Mucosa of gallbladder (tissue), 1 donor: ENCODE measurements around the gene MEX3A. TPM values are rescaled to one million over a fixed set of nuclear protein-coding genes. Genes with fewer than 3 reads are reported as not detected.
"Not testable (repeated sequence)": the region's sequence is repeated elsewhere in the genome, so short reads cannot be mapped to it uniquely, and the experiment has no call there.

Experiments
- DNase-seq: peaks from one replicate; pipeline ENCODE4 v3.0.0-alpha.2; 2020; ENCODE audit warnings: low spot score
- total RNA-seq: library from RNA; stranded (reverse); gene quantifications from one replicate; pipeline ENCODE4 v1.2.1, GENCODE V29; 2021
- donor health status: DM: no; HTN: no; CAD: no.

The MEX3A gene
- total RNA-seq, 1 donor from 2014 or later: 1.4 TPM

DNA sequence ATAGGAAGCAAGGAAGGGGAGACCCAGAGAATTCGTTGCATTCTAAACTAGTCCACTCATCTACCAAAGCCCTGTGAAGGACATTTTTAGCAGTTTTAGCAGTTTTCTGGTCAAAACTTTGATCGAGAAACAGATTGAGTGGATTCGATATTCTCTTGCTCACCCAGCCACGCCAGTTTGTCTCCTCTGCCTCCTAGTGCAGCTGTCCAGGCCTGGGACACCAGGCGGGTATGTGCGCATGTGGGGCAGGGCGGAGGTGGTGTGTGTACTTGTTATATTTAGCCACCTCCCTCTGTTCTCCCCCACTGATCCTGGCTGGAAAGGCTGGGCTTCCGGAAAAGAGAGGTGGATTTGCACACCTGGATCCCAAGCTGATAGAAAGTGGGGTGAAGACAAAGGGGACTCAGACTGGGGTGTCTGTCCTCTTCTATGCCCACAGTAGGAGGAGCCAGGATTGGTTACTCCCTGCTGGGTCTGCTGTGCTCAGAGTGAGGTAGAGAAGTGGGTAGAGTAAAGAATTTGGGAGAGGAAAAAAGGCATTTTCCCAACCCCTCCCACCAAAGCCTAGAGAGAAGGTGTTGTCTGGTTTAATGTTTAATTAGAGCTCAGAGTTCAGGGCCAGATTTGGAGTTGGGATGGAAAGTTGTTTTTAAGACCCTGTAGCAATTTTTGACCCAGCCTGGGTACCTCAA, 36.1 kb upstream of the MEX3A start:
- no peak for DNase-seq

DNA sequence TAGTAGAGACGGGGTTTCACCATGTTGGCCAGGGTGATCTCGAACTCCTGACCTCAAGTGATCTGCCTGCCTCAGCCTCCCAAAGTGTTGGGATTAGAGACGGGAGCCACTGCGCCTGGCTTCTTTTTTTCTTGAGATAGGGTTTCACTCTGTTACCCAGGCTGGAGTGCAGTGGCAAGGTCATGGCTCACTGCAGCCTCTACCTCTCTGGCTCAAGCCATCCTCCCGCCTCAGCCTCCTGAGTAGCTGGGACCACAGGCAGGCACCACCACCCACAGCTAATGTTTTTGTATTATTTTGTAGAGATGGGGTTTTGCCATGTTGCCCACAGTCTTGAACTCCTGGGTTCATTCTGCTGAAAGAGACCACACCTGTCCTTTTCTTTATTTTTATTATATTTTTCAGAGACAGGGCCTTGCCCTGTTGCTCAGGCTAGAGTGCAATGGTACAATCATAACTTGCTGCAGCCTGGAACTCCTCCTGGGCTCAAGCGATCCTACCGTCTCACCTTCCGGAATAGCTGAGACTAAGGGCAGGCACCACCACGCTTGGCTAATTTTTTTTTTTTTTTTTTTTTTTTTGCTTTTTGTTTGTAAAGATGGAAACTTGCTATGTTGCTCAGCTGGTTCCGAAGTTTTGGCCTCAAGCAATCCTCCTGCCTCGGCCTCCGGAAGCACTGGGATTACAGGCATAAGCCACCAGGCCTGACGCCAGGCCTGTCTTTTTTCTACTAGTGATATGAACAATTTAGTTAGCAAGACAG, 35.3 kb upstream of the MEX3A start:
- DNase-seq: no peak

DNA sequence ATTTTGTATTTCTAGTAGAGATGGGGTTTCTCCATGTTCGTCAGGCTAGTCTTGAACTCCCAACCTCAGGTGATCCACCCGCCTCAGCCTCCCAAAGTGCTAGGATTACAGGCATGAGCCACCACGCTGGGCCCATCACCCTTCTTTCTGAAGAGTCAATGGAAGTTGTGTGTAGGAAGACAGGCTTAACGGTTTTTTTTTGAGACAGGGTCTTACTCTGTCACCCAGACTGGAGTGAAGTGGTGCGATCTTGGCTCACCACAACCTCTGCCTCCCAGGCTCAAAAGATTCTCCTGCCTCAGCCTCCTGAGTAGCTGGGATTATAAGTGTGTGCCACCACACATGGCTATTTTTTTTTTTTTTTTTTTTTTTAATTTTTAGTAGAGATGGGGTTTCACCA, 34.5 kb upstream of the MEX3A start:
- not testable (repeated sequence) for DNase-seq

DNA sequence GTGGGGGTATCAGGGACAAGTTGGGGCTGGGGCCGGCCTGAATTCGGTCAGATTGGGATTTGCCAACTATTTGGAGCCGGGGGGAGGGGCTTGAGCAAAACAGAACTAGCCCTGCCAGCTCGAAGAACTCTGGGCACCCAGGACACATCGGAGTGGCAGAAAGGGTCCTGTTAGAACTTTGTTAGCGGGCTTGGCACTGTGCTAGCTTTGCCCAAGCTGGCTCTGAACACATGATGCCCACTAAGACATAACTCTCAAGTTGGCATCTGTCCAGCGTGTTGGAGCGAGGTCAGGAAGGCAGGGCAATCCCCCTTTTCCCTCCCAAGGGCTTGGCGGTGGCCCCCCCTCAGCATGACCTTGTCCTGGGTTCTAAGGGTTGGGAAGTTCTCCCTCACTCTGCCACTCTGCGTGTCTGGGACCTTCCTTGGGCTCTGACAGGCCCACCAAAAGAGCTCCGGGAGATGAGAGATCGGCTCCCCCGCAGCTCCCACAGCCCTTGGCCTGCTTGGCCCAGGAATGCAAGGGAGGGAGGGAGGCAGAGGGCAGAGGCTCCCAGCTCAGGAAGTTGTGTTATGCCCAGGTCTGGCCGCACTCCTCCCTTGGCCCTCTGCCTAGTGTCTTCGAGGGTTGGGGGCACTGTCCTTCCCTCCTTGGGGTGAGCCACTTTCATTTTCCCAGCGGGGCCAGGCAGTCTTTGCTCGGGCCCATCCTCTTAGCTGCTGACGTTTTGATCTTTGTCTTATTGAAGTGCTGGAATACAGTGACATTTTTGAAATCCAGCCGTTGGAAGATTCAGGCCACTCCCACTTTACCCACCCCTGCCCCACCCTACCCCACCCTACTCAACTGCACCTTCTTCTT, 33.5 kb upstream of the MEX3A start:
- peak; percentile 53 for DNase-seq

DNA sequence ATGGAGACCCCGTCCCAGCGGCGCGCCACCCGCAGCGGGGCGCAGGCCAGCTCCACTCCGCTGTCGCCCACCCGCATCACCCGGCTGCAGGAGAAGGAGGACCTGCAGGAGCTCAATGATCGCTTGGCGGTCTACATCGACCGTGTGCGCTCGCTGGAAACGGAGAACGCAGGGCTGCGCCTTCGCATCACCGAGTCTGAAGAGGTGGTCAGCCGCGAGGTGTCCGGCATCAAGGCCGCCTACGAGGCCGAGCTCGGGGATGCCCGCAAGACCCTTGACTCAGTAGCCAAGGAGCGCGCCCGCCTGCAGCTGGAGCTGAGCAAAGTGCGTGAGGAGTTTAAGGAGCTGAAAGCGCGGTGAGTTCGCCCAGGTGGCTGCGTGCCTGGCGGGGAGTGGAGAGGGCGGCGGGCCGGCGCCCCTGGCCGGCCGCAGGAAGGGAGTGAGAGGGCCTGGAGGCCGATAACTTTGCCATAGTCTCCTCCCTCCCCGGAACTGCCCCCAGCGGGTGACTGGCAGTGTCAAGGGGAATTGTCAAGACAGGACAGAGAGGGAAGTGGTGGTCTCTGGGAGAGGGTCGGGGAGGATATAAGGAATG, 32.8 kb upstream of the MEX3A start:
- no peak for DNase-seq

DNA sequence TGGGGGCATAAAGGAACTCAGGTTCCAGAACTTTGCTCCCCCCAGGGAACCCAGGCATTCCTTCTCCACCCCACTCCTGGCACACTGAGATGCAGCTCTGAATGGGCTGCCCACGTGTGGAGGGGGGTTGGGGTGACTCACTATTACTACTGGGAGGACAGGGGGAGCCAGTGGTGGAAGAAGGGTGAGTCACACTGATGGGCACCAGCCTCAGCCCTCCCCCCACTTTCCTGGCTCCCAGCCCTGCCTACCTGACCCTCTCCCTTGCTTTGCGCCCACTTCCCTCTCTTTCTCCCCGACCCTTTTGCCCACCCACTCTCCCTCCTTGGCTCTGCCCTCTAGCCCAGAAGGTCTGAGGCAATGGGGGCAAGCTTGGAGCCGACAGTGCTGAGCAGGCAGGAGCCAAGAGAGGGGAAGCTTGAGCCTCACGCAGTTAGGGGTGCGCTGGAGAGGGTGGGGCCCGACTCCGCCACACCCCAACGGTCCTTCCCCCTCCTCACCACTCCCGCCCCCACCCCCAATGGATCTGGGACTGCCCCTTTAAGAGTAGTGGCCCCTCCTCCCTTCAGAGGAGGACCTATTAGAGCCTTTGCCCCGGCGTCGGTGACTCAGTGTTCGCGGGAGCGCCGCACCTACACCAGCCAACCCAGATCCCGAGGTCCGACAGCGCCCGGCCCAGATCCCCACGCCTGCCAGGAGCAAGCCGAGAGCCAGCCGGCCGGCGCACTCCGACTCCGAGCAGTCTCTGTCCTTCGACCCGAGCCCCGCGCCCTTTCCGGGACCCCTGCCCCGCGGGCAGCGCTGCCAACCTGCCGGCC, 32.0 kb upstream of the MEX3A start, which contains the start of gene LMNA:
TSS of gene LMNA (plus strand) at position 611 of the 818 bp plus-strand sequence. CDS start 208 bp downstream, outside the sequence.
- peak; percentile 91 for DNase-seq

DNA sequence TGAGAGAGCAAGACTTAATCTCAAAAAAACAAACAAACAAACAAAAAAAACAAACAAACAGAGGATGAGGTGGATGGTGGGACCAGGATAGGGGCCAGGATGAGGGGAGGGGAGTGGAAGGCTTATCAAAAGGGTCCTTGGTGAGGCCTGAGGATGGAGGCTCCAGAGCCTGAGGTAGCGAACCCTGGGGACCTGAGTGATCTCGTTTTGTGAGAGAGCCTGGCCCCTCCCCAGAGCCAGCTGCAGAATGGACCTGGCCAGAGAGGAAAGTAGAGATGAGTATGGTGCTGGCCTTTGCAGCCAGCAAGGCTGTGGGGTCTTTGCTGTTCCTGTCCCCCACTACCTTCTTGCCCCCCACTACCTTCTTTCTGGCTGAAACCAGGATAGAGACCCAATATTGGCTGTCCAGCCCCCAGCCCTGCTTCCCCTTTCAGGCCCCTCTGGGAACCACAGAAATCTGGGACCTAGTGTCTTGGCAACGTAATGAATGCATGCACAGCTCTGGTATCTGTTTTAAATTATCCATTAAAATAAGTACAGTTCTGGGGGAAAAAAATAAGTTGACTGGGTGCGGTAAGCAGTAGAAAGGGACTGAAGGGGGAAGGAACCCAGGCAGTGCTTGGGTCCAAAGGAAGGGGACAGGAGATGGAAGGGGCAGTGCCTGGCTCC, 31.2 kb upstream of the MEX3A start:
- DNase-seq: no peak

DNA sequence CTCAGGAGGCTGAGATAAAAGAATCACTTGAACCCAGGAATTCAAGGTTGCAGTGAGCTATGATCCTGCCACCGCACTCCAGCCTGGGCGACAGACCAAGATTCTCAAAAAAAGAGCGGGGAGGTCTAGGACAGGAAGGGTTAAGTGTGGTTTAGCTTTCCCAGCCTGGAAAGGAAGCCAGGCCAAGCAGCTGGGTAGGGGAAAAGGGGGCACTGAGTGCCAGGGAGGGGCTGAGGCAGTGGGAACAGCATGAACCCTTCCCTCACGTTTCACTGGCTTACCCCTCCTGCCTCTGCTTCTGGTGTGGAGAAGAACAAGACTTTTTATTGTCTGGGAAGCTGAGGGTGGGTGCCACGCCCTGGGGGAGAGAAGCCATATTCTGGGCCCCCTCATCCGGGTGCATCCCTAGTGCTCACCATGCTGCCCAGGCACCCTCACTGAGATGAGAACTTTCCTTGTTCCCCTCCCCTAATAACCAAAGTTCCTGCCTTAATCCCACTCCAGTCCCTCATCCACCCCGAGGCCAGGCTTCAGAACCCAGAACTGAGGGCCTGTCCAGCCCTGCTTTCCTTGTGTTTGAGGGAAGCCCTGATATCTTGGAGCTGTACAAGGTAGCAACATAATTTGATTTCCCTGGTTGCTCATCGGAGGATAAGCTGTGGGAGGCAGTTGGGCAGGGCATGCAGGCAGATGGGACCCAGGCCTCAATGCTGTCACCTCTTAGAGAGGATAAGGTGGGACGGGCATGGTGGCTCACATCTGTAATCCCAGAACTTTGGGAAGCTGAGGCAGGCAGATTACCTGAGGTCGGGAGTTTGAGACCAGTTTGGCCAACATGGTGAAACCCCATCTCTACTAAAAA, 30.2 kb upstream of the MEX3A start:
- no peak for DNase-seq

DNA sequence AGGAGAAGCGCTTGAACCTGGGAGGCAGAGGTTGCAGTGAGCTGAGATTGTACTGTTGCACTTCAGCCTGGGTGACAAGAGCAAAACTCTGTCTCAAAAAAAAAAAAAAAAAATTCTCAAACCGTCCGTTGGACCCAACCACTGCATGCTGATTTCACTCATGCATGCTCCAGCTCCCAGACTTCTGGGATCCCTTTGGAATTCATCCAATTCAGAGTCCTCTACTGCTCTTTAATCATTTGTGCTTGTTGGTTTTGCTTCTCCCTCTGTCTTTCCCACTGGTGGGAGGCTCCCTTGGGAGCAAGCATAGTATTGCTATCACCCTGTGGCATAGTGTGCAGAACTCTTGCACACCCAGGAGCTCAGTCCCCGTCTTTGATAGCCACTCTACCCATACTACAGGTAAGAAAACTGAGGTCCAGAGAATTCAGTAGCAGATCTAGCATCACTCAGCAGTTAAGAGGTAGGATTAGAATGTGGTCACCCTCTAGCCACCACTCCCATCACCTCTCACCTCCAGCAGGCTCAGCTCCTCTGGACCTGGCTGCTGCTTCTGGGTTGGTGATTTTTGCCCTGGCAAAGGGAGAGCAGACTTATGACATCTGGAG, 29.2 kb upstream of the MEX3A start:
- DNase-seq: no peak

DNA sequence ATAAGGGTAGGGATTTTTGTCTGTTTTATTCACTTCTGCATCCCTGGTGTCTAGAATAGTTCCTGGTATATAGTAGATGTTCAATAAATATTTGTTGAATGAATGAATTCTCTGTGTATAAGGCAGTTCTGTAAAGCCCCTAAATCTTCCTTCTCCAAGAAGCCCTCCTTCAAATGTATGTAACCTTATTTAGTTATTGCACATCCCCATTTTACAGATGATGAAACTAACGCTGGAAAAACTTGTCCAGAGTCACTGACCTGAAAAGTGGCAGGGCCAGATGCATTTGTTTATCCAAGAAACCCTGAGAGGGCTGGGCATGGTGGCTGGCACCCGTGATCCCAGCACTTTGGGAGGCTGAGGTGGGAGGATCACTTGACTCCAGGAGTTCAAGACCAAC, 28.0 kb upstream of the MEX3A start:
- DNase-seq: no peak

DNA sequence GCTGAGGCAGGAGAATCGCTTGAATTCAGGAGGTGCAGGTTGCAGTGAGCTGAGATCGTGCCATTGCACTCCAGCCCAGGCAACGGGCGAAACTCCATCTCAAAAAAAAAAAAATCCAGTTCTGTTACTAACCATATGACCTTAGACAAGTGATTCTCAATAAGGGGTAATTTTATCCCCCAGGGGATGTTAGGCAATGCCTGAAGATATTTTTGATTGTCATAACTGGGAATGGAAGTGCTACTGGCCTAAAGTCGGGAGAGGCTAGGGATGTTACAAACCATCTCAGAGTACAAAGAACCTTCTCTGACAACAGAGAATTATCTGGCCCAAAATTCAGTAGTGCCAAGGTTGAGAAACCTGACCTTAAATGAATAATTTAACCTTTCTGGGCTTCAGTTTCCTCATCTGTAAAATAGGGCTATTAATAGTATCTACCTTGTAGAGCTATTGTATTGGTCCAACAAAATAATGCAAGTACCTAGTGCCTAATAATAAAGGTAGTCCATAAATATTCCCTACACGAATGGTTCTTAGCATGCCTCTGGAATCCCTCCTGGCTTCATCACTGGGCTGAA, 26.5 kb upstream of the MEX3A start:
- DNase-seq: no peak

DNA sequence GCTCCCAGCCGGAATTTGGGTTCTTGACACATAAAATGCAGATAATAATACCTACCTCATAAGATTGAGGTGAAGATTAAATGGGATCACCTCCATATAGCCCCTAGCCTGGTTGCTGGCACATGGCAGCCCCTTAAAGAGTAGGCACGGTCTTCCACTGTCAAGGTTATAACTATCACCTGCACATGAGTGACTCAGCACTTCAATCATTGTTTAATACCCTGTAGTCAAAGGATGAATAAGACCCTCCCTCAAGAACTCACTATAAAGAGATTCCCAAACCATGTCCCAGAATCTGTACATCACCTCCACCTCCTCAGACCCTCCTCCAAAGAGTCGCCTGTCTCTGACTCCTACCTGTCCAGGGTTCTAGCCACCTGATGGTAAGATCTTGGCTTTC, 25.8 kb upstream of the MEX3A start:
- DNase-seq: no peak

DNA sequence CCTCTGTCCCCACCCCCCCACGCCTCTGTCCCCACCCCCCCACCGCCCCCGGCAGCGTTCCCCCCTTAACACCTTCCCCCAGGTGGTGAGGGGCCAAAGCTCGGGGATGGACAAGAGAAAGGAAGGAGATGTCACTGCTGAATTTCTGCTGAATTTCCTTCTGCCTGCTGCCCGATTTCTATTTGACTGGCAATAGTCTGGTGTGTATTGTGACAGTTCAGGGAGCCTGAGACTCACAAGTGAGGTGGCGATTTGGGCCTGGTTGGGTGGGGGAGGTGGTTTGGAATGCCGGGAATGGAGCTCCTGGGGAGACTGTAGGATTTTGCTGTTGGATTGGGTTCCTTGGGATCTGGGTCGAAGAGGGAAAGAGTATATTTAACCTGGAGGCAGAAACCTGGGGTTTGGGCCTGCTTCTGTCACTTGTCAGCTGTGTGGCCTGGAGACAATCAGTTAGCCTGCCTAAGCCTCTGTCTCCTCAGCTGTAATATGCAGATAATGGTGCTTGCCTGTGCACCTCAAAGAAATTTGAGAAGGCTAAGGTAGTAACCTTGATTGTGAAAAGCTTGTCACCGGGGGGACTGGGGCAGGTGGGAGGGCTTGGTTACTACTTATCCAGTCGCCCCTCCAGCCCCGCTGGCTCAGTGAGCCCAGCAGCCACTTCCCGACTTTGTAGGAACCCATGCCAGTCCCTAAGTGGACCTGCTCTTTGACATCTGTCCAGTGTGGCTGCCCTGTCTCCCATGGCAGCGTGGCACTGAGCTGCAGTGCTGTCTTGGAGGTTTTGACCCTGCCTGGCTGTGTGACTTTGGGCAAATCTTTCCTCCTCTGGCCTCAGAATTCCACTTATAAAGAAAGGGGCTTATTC, 24.6 kb upstream of the MEX3A start:
- DNase-seq: no peak

DNA sequence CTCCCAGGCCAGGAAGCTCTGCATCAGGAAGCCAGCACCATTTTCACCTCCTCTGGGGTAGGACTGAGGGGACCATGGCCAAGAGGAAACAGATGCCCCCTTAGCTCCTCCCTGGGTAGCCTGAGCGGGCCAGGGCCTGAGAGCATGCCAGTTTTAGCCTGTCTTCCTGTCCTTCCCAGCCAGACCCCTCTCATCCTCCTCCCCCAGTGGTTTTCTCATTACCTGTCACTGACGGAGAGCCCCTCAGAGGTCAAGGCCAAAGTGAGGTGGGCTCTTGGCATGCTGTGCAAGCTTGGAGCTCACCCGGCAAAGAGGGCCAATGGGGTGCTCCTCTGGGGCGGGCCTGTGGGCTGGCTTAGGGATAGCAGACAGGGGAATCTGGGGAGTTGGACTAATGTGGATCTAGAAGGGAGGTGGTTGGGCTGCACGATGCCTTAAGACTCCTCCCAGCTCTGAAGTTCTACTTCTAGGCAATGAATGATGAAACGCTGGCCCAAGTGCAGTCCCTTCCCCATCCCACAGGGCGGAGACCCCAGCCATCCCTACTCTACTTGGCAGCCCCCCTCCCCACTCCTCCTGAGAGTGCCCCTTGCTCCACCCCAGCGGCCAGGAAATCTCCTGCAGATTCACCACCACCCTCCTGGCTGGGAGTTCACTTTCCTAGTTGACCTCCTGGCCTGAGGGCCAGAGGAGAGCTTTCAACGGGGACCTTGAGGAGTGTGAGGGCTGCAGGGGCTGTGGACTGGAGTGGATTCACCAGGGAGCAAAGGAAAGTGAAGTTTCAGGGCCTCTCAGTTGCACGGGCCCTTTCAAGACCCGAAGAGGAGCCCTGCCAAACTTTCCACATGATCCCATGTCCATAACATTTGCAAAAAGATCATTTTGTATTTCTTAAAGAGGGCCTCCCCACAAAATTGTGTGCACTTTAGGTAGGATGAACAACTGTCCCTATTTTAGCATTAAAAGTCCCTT, 22.9 kb upstream of the MEX3A start:
- no peak for DNase-seq

DNA sequence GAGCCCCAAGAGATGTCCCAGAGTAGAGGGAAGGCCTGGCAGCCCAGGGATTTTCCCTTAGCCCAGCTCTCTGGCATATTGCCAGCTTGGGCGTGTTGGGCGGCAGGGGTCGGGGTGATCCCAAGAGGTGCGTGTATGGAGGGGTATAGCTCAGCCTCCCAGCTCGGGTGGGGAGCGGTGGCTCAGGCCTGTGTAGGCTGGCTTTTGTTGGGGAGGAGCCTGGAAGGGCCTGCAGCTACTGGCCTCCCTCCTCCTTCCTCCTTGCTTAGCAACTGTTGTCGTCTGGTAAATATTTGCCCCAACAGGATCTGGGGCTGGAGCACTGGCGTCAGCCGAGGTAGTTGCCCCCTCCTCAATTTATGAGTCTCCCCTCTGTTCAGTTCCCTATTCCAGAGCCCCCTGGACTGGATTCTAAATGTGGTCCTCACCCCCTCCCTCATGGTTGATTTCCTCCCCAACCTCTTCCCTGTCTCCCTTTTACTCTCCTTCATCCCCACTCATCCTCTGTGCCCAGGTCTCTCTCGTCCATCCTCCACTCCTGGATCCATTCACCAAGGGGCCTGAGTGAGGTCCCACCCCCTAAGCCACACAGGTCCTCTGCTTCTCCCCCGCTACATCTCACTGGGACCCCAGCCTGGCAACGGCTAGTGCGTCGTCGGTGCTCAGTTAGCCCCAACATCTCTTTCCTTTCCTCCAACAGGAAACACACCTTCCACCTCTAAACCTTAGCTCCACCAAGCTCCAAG, 22.0 kb upstream of the MEX3A start:
- DNase-seq: peak; percentile 71

DNA sequence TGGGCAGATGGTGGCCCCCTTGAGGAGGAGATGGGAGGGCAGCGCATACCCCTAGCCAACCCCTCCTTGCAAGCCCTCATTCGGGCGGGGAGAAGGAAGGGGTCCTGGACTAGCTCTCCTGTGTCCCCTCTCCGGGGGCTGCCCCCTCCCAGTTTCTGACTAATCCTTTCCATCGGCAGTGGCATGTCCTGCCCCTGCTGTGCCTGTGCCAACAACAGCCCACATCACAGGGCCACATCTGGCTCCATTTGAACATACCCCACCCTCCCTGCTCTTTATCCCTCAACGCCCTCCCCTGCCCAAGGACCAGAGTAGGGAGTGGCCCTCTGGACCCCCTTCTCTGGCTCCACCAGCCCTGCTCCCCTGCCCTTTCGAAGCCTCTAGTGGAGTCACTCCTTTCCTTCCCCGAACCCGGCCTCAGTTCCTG, 21.3 kb upstream of the MEX3A start:
- no peak for DNase-seq
